HG02884 (cell line): ENCODE measurements around the gene SLC6A12.
"Not testable (repeated sequence)": the region's sequence is repeated elsewhere in the genome, so short reads cannot be mapped to it uniquely, and the experiment has no call there.

ENCODE experiments used
- ATAC-seq: cut with Tn5 transposase; IDR thresholded peaks from one replicate; pipeline ENCODE4 v1.9.1; 2021; ENCODE audit warnings: mild to moderate bottlenecking, moderate library complexity; ENCODE audit not compliant: unreplicated experiment

Gene SLC6A12

DNA sequence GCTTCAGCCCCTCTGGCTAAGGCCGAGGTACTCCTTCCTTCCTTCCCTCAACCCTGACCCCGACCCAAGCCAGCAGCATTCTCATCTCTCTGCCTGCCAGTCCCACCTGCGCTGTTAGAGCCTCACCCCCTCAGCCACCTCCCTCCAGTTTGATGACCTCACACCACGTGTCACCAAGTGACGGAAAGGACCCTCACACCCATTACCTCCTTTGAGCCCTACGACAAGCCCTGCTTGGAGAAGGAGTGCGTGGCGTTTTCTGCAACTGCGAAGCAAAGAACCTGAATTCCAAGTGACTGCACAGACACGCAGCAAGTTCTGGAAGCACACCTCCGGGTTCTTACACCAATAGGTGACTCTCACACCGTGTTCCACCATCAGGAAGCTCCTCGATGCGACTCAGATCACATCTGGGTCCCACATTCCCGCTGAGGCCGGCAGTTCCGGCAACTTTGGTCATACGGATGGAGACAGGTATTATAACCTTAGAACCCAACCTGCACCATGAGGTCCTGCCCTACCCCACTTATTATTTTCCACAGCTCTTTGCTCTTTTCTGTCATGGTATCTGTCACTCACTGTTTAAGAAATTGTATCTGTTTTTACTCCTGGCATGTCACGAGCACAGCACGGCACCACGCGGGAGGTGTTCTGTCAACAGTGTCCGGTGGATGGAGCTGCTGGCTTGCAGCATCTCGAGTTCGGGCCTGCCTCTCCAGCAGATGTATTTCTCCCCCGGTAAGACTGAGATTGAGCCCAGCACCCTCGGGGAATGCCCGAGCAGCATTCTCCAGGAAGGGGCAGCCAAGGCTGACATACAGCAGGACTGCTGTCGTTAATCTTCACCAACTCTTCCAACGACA is 5.0 kb upstream of the SLC6A12 start:
- ATAC-seq = no peak

- ATAC-seq = no peak
Measured at GRCh38 chr12:218221-218620, 4.3 kb upstream of the SLC6A12 start.

- not testable (repeated sequence) for ATAC-seq
Measured at GRCh38 chr12:217029-217428, 3.1 kb upstream of the SLC6A12 start.

GRCh38 chr12:215116-215515 is 1.2 kb upstream of the SLC6A12 start:
- ATAC-seq = no peak

DNA sequence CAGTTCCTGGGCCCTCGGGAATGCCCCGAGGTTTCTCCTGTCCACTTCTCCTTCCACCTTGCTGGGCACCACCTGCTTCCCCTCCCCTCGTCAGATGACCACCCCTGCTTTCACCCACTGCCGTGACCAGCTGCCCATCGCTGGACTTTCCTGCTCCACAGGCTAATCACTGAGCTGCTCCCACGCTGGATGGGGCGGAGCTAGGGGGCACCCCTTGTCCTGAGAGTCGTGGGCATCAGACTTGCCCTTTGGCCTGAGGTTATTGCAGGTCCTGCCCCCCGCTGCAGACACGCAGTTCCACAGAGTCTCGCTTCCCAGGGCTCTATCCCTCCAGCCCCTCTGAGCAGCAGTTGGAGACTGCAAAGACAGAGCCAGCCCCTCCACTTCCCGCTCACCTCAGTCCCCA is 427 bp downstream of the SLC6A12 start:
- no peak for ATAC-seq

DNA sequence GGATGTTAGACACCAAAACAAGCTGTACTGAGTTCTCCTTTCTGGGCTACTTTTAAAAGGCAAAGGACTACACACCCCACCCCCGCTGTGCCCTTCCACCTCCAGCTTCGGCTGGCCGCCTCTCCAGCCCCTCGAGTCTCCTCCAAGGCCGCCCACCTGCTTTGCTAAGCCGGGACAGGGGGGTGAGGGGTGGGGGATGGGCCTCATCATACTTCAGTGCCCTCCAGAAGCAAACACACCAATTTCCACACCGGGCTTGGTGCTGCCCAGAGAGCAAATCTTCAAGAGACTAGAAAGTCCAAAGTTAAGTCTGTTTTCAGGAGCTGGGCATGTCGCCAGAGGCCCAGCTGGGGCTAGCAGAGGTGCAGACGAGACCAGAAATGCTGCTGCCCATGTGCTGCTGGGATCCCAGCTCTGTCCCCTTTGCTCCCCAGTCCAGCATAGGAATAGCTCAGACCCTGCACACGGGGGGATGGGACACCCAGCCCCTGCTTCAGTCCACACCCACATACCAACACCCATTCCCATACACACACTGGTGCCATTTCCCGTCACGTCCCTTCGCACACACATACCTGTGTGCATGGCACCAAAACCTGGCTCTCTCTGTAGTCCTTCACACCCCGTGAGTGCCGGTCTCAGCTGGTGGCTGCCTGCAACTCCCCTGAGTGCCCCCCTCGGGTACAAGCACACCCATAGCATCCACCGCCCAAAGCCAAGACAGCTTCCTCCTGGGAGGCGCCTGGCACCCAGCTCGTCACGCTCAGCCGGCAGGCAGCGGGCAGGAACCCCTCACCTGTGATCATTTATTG is 1.0 kb downstream of the SLC6A12 start:
- ATAC-seq = no peak

DNA sequence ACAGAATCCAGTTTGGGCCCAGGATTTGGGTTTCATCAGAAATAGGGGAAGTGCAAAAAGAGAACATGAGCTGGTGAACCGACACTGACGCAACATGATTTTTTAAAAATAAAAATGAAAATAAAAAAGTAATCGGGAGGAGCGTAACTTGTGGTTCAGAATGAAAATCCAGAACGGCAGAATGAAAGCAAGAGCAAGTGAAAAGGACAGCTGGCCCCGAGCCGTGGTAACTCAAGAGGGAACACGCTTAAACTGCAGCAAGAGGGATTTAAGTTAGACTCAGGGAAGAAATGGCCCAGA is 1.6 kb downstream of the SLC6A12 start:
- no peak for ATAC-seq

DNA sequence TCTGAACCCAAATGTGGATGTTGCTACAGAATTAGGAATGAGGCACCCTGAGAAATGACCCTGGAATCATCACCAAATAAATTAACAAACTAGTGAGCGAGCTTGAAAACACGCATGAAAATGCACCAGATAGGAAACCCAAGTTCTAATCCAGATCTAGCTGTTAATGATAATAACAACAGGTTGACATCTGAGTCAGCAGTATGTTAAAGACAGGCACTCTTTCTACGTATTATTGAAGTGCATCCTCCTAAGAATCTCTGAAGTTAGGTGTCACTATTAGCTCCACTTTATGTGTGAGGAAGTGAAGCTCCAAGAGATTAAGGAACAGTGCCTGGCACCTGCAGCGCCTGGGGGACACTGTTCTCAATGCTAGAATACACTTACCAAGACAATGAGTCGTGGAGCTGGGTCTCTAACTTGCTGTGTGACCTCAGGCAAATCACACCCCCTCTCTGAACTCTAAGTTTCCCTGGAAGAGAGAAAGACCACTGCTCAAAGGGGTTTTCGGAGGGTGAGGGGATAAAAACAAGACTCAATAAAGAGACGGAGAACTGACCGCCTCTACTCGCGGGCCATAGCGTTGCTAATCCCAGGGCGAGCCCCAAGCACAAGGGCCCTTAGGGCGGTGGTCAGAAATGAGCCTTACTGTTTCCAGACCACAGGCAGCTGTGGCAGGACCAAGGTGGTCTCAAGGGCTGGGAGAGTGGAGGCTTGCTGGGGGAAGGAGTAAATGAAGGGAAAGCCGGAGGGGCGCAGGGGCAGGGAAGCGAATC is 2.1 kb downstream of the SLC6A12 start:
- ATAC-seq = no peak

GRCh38 chr12:211142-211465 is 2.9 kb downstream of the SLC6A12 start:
- ATAC-seq = no peak

- ATAC-seq = no peak
Measured at GRCh38 chr12:210277-211141, 3.4 kb downstream of the SLC6A12 start.

- ATAC-seq = no peak
Measured at GRCh38 chr12:209851-210250, 4.1 kb downstream of the SLC6A12 start.

- ATAC-seq = no peak
Measured at GRCh38 chr12:209246-209645, 4.7 kb downstream of the SLC6A12 start.

DNA sequence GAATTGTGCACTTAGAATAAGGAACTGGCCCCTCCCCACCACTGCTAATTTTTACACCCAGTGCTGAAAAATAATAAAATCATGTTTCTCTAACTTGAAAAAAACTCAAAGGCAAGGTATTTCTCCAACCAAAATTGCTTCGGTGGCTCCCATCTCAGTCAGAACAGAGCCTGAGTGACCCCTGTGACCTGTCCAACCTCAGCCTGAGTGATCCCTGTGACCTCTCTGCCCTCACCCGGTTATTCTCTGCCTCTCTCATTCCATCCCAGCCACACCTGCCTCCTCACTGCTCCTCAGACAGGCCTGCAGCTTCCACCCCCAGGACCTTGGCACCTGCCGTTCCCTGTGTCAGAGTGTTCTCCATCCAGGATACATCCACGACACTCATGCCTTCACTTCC is 5.1 kb downstream of the SLC6A12 start:
- ATAC-seq = no peak

DNA sequence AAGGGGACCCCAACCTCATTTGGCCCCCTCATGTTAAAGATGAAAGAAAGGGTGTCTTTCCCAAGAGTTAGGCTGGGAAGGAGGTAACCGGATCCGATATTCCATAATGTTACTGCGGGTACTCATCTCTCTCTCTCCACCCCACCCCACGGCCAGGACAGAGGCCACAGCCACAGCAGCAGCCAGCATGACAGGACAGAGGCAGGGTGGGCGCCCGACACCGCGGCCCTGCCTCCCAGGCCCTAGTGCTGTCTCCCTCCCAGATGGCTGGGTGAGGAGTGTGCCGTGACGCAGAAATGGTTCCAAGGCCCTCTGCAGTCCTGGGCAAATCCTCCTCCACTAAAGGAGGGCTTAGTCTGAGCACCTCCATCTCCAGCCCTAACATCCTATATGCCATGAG is 6.2 kb downstream of the SLC6A12 start:
- ATAC-seq = no peak

GRCh38 chr12:206746-207440 is 7.1 kb downstream of the SLC6A12 start:
- no peak for ATAC-seq

DNA sequence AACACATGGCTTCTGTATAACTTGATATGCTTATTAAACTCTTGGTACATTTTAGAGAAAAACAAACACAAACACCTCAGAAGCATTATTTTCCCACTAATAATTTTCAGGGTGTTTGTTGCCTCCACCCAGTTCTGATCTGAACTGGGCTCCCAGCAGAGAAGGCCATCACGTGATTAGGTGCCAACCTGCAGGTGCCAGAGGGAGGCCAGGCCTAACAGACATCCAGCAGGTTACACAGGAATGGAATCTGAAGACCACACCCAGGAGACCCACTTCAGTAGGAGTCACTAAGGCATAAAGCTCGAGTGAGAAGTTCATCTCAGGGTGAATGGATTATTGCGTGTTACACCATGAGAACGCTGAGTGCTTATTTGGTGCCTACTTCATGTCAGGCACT is 8.9 kb downstream of the SLC6A12 start:
- no peak for ATAC-seq

- no peak for ATAC-seq
Measured at GRCh38 chr12:204261-204678, 9.7 kb downstream of the SLC6A12 start.

GRCh38 chr12:203462-204260 is 10.3 kb downstream of the SLC6A12 start:
- no peak for ATAC-seq

GRCh38 chr12:203074-203461 is 10.9 kb downstream of the SLC6A12 start:
- ATAC-seq = no peak
